Panc1 (cell line): ENCODE measurements around the gene UCP1.

Source experiments
- POLR2AphosphoS5 ChIP-seq: IDR thresholded peaks from 2 replicates; pipeline ENCODE4 v1.6.1; 2012; ENCODE audit warnings: mild to moderate bottlenecking, low read depth, low read length, moderate library complexity
- TCF7L2 ChIP-seq: IDR thresholded peaks from 2 replicates; pipeline ENCODE4 v1.6.1; 2011; ENCODE audit warnings: mild to moderate bottlenecking, low read depth, low read length, inconsistent platforms
- TF ChIP-seq, protein P1 (sequence below): fragments of 450-650 bp; IDR thresholded peaks from 2 replicates; pipeline ENCODE4 v1.5.1; 2017; ENCODE audit warnings: mild to moderate bottlenecking
- TF ChIP-seq, protein P2 (sequence below), 2 experiments: IDR thresholded peaks; 2 replicates each; pipeline ENCODE4 v1.6.1; 2011 to 2012; ENCODE audit warnings: low read depth in 2 of 2, control low read depth in 1 of 2, low read length in 1 of 2, mild to moderate bottlenecking in 1 of 2, moderate library complexity in 1 of 2; ENCODE audit not compliant: insufficient read depth in 1 of 2

GRCh38 chr4:140584439-140584838 lies 15.7 kb upstream of the UCP1 start:
- TF ChIP-seq, protein P1, sequence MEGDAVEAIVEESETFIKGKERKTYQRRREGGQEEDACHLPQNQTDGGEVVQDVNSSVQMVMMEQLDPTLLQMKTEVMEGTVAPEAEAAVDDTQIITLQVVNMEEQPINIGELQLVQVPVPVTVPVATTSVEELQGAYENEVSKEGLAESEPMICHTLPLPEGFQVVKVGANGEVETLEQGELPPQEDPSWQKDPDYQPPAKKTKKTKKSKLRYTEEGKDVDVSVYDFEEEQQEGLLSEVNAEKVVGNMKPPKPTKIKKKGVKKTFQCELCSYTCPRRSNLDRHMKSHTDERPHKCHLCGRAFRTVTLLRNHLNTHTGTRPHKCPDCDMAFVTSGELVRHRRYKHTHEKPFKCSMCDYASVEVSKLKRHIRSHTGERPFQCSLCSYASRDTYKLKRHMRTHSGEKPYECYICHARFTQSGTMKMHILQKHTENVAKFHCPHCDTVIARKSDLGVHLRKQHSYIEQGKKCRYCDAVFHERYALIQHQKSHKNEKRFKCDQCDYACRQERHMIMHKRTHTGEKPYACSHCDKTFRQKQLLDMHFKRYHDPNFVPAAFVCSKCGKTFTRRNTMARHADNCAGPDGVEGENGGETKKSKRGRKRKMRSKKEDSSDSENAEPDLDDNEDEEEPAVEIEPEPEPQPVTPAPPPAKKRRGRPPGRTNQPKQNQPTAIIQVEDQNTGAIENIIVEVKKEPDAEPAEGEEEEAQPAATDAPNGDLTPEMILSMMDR: no peak
- TF ChIP-seq, protein P2, sequence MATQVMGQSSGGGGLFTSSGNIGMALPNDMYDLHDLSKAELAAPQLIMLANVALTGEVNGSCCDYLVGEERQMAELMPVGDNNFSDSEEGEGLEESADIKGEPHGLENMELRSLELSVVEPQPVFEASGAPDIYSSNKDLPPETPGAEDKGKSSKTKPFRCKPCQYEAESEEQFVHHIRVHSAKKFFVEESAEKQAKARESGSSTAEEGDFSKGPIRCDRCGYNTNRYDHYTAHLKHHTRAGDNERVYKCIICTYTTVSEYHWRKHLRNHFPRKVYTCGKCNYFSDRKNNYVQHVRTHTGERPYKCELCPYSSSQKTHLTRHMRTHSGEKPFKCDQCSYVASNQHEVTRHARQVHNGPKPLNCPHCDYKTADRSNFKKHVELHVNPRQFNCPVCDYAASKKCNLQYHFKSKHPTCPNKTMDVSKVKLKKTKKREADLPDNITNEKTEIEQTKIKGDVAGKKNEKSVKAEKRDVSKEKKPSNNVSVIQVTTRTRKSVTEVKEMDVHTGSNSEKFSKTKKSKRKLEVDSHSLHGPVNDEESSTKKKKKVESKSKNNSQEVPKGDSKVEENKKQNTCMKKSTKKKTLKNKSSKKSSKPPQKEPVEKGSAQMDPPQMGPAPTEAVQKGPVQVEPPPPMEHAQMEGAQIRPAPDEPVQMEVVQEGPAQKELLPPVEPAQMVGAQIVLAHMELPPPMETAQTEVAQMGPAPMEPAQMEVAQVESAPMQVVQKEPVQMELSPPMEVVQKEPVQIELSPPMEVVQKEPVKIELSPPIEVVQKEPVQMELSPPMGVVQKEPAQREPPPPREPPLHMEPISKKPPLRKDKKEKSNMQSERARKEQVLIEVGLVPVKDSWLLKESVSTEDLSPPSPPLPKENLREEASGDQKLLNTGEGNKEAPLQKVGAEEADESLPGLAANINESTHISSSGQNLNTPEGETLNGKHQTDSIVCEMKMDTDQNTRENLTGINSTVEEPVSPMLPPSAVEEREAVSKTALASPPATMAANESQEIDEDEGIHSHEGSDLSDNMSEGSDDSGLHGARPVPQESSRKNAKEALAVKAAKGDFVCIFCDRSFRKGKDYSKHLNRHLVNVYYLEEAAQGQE (IDR thresholded peaks at IDR 0.05; ENCODE audit: insufficient read depth in 1 of 2, low read depth in 2 of 2, low read length in 1 of 2): no peak
- TF ChIP-seq TCF7L2: no peak
- no peak for TF ChIP-seq POLR2AphosphoS5
